Measurements from ENCODE around the gene LNPEP.
A peak's percentile ranks its signal among the peaks of the same experiment; 100 is the strongest.

The LNPEP gene

GRCh38 chr5:96933764-96934707 lies 1.8 kb upstream of the LNPEP start:
- Histone ChIP-seq H3K9me3 (ENCODE audit: insufficient read depth, low read length, severe bottlenecking) (no peaks in the 10 kb centered on the region), H3K36me3 (ENCODE audit: insufficient read depth, low read length) (no peaks in the 10 kb centered on the region; the same call in 1 of the 2 replicates), H3K27me3 (ENCODE audit: insufficient read depth, low read length, poor library complexity) (no peaks in the 10 kb centered on the region), H3K9ac (ENCODE audit: low read depth, low read length) (peak overlapping the region; percentile 81), H3K4me1 (ENCODE audit: insufficient read depth, low read length) (peaks cover 67% of the 10 kb centered on the region), H3K27ac (ENCODE audit: low read length) (peak overlapping the region; percentile 98), H2AFZ (ENCODE audit: low read depth, low read length) (peak overlapping the region; percentile 67), H4K20me1 (ENCODE audit: insufficient read depth, low read length) (peaks cover 4% of the 10 kb centered on the region; the same call in 1 of the 2 replicates), H3K4me2 (ENCODE audit: insufficient read depth, low read length) (peak overlapping the region; percentile 78), H3K4me3 (ENCODE audit: low read depth in 1 of 2, low read length in 2 of 2) (peak overlapping the region; percentile 52 to 83), H3K79me2 (ENCODE audit: insufficient read depth, low read length) (peaks cover 68% of the 10 kb centered on the region)
- no peak for DNase-seq
- ATAC-seq (ENCODE audit: insufficient read depth, low read depth) = no peak
- TF ChIP-seq EZH2 (IDR thresholded peaks at IDR 0.05; ENCODE audit: borderline replicate concordance, low read depth, low read length, severe bottlenecking) (no peak), CTCF (IDR thresholded peaks at IDR 0.05; ENCODE audit: borderline replicate concordance, extremely low read depth, low read length, poor library complexity, severe bottlenecking) (no peak)

- peak overlapping the region; percentile 81 for H3K9ac ChIP-seq (ENCODE audit: low read depth, low read length)
- TF ChIP-seq CTCF (IDR thresholded peaks at IDR 0.05; ENCODE audit: borderline replicate concordance, extremely low read depth, low read length, poor library complexity, severe bottlenecking) (no peak), EZH2 (IDR thresholded peaks at IDR 0.05; ENCODE audit: borderline replicate concordance, low read depth, low read length, severe bottlenecking) (no peak)
Measured at GRCh38 chr5:96934708-96935558, 947 bp upstream of the LNPEP start.

GRCh38 chr5:96936431-96937320 lies 796 bp downstream of the LNPEP start:
- Histone ChIP-seq H3K9me3 (ENCODE audit: insufficient read depth, low read length, severe bottlenecking) (no peaks in the 10 kb centered on the region), H3K36me3 (ENCODE audit: insufficient read depth, low read length) (peaks cover 4% of the 10 kb centered on the region), H3K27me3 (ENCODE audit: insufficient read depth, low read length, poor library complexity) (no peaks in the 10 kb centered on the region), H2AFZ (ENCODE audit: low read depth, low read length) (peak overlapping the region; percentile 71), H3K4me1 (ENCODE audit: insufficient read depth, low read length) (peaks cover 59% of the 10 kb centered on the region), H3K9ac (ENCODE audit: low read depth, low read length) (peak overlapping the region; percentile 81), H4K20me1 (ENCODE audit: insufficient read depth, low read length) (peaks cover 7% of the 10 kb centered on the region; the same call in 1 of the 2 replicates), H3K27ac (ENCODE audit: low read length) (peak overlapping the region; percentile 98), H3K79me2 (ENCODE audit: insufficient read depth, low read length) (peaks cover 84% of the 10 kb centered on the region), H3K4me2 (ENCODE audit: insufficient read depth, low read length) (peak overlapping the region; percentile 69), H3K4me3 (ENCODE audit: low read depth in 1 of 2, low read length in 2 of 2) (peak overlapping the region; percentile 43 to 83)
- TF ChIP-seq EZH2 (IDR thresholded peaks at IDR 0.05; ENCODE audit: borderline replicate concordance, low read depth, low read length, severe bottlenecking) (no peak), CTCF (IDR thresholded peaks at IDR 0.05; ENCODE audit: borderline replicate concordance, extremely low read depth, low read length, poor library complexity, severe bottlenecking) (peak; percentile 46)
- ATAC-seq (ENCODE audit: insufficient read depth, low read depth) (peak; percentile 13), DNase-seq (peak; percentile 67)

More at GRCh38 chr5:96934708-96935558, 947 bp upstream of the LNPEP start:
- Histone ChIP-seq H3K36me3 (ENCODE audit: insufficient read depth, low read length) (no peaks in the 10 kb centered on the region; the same call in 1 of the 2 replicates), H4K20me1 (ENCODE audit: insufficient read depth, low read length) (peaks cover 4% of the 10 kb centered on the region; the same call in 1 of the 2 replicates), H2AFZ (ENCODE audit: low read depth, low read length) (peak overlapping the region; percentile 82), H3K4me1 (ENCODE audit: insufficient read depth, low read length) (peaks cover 72% of the 10 kb centered on the region), H3K27me3 (ENCODE audit: insufficient read depth, low read length, poor library complexity) (no peaks in the 10 kb centered on the region), H3K4me3 (ENCODE audit: low read depth in 1 of 2, low read length in 2 of 2) (peak overlapping the region; percentile 52 to 83), H3K27ac (ENCODE audit: low read length) (peak overlapping the region; percentile 98), H3K9me3 (ENCODE audit: insufficient read depth, low read length, severe bottlenecking) (no peaks in the 10 kb centered on the region), H3K4me2 (ENCODE audit: insufficient read depth, low read length) (peak overlapping the region; percentile 78), H3K79me2 (ENCODE audit: insufficient read depth, low read length) (peaks cover 77% of the 10 kb centered on the region)
- DNase-seq = peak; percentile 97
- peak; percentile 72 for ATAC-seq (ENCODE audit: insufficient read depth, low read depth)
